Posterior vena cava (tissue), 2 donors: ENCODE results near the gene CCR4. TPM values are rescaled to one million over a fixed set of nuclear protein-coding genes. Genes with fewer than 3 reads are reported as not detected.
"Not testable (repeated sequence)": the region's sequence is repeated elsewhere in the genome, so short reads cannot be mapped to it uniquely, and the experiment has no call there.

Experiments used
- DNase-seq: peaks from one replicate; pipeline ENCODE4 v3.0.0-alpha.2; 2020; ENCODE audit warnings: low spot score
- intact Hi-C, 2 donors: fragments of 100-400 bp; cut with DNase I; formaldehyde crosslinking; loops; one replicate each; pipeline versions ENCODE4 v1.14.1 to v1.14.2; 2022 to 2023
- total RNA-seq, 2 donors: library from RNA; stranded (reverse); fragmentation: NEBNext Ultra II Directional; extraction: Animal tissue kit (Norgen Biotek cat#: 25700); gene quantifications; one replicate each; pipeline ENCODE4 v1.2.1, GENCODE V29; 2021
- donor health status: DM: yes; HTN: yes; CAD: no.
- donor health status: DM: yes; HTN: yes; CAD: no.

The CCR4 gene
- total RNA-seq, 2 donors from 2014 or later: 0.23 to 0.33 TPM

DNA sequence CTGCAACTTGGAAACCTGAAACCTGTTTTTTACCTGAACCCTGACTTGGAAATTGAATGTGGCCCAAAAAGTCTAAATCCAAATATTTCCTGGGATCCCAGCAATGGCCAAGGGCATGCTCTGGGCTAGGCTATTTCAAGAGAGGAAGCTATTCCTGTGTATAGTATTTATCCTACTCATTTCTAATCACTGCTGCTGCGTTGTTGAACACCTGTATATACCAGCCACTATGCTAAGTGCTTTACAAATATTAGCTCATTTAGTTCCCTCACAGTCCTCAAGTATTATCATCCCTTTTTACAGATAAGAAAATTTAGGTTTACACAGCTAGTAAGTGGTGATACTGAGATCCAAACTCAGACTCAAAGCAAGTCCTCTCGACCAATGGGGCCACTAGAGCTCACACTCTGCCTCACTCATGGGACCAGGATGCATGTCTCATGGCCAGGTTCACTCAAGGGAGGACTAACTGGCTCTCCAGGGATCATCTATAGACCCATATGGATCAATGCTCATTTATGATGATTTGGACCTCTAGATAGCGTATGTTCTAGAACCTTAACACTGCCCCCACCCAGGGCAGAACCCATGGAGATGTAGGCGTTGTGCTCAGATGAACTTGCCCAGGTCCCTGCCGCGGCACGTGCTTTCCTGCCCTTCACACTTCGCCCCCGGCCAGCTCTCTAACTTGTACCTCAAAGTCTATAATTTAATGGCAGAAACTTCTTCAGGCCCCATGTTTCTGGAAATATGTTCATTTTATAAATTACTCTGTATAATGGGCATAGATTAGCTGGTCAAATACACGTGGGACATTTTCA, 2.6 kb upstream of the CCR4 start:
- no peak for DNase-seq
- intact Hi-C loops: no loop called here

DNA sequence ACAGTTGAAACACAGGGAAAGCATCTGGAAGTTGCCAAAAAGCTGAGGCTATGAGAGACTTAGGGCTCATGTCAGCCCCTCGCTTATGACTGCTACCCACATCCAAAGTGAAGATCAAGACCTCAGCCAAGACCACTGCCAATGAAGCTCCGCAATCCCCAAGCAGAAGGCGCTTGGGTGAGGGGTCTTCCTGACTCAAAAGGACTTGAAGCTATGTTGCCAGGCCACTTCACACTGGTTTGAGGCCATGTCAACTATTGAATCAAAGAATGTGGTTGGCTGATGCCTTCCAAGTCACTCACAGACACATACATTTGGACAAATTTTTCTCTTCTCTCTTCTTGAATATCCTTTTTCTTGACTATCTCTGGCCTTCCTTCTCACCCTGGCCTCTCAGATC, 928 bp upstream of the CCR4 start:
- intact Hi-C loops: loop anchor here in 1 of 2 donors (10.0 kb wide), 1 partner anchor 124 kb away; no protein-coding TSS in a partner anchor
- no peak for DNase-seq

DNA sequence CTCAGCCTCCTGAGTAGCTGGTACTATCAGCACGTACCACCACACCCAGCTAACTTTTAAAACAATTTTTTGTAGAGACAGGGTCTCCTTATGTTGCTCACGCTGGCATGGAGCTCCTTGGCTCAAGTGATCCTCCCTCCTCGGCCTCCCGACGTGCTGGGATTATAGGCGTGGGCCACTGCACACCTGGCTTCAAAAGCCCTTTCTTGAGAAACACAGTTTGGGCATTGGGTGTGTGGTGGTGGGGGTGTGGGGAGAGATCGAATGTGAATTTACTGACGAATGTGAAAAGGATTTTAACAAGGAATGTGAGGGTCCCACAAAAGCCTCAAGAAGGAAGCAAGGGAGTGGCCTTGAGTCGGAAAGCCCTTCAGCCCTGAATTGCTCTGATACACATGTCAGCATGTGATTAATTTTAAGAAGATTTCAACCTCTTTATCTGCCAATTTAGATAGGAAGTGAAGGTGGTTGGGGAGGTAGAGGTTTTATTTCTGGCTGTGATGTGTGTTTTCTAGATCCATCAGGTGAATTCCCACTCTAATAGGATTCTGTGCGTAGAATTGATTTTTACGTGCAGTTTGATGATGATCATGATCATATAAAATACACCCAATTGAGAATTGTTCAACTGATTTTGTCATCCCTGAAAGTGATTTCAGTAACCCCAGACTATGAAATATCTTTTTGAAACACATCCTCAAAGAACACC, 1.1 kb downstream of the CCR4 start:
- no peak for DNase-seq
- intact Hi-C loops: loop anchor here in 1 of 2 donors (10.0 kb wide), 1 partner anchor 122 kb away; no protein-coding TSS in a partner anchor

- DNase-seq: peak; percentile 14
Measured at GRCh38 chr3:32954506-32954905, 3.1 kb downstream of the CCR4 start.

GRCh38 chr3:32956750-32957570, 5.5 kb downstream of the CCR4 start:
- intact Hi-C loops: loop anchor here in 1 of 2 donors (10.0 kb wide), 1 partner anchor 118 kb away; no protein-coding TSS in a partner anchor
- peak; percentile 49 for DNase-seq

More at GRCh38 chr3:32954506-32954905, 3.1 kb downstream of the CCR4 start:
- intact Hi-C loops: loop anchor here in 1 of 2 donors (10.0 kb wide), 1 partner anchor 120 kb away; no protein-coding TSS in a partner anchor

DNA sequence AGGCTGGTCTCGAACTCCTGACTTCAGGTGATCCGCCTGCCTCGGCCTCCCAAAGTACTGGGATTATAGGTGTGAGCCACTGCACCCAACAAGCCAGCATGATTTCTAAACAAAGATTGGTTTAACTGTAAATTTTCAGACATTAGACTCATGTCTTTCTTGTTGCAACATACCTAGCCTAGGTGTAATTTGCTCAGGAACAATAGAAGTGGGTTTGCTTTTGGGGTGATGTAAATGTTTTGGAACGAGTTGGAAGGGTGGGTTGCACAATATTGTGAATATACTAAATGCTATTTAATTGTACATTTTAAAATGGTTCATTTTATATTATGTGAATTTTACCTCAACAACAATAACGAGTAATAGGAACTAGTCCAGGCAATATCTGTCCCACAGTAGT, 7.1 kb downstream of the CCR4 start:
- intact Hi-C loops: loop anchor here in 1 of 2 donors (10.0 kb wide), 1 partner anchor 116 kb away; no protein-coding TSS in a partner anchor
- no peak for DNase-seq

DNA sequence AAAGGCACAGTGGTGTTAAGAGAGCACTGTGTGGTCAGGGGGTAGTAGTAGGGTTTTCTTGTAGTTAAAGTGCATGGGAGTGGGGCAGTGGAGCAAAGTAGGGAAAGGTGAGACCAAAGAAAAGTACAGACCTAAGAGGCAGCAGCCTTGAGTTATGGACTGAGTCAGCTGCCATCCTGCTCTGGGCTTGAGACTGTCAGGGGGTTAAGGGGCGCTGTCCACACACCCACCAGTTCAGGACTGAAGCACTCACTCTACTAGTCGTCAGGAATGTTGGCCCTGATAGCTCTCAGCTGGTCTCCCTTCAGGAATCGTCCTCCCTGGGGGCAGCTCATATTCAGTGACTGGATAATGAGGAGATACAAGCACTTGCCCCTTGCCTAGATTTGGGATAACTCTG, 7.9 kb downstream of the CCR4 start:
- intact Hi-C loops: loop anchor here in 1 of 2 donors (10.0 kb wide), 1 partner anchor 115 kb away; no protein-coding TSS in a partner anchor

DNA sequence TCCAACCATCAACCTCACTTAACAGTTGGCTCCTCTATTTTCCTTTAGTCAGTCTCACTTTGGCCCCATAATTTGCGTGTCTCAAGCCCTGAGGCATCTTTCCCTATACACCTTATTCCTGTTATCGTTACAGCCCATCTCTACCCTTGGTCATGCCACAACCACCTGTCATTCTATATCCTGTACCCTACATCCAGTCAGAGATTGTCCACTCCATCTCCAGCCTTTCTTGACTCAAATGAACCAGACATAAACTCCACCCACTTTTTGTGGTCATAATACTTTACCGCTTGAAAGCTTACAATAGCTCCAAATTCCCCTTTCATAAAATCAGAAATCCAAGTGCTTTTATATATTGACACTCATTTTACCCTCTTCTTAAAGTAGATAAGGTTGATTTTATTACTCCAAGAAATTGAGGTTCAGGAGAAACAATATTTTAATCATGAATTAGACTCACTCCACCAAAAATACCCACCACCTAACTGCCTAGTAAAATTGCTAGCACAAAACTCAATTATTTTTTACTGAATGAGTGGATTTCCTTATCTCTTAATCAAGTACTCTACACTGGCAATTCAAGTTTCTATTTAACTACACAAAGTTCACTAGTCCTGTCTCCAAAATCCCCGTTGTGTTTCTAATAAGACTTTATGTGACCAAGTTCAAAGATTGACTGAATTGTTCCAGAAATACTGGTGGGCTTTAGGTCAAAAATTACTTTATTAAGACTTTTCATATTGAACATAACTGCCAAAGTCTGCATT, 9.1 kb downstream of the CCR4 start:
- intact Hi-C loops: no loop called here

More for the DNA sequence above, 7.9 kb downstream of the CCR4 start:
- DNase-seq: peak; percentile 26

DNA sequence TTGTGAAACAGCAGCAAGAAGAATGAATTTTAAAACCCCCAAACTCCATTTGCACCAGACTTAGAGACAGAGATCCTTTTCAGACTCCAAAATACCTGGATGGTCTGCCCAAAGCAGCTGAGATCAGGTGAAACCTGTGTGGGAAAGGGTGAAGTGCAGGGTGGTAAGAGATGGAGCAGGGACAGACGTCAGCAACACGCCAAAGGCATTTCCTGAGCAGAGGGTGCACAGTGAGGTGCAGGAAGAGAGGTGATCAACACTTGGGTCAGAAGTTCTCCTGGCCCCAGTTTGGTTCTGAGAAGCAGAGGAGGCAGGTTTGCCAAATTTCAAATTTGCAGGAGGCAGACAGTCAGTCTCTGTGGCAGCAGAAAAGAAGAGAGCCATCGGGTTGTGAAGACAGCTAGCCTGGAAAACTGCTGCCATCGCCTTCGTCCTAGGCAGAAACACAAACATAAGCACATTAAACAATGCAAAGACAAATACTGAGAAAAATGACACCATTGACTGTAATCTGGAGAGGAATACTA, 9.8 kb downstream of the CCR4 start:
- DNase-seq: peak; percentile 44
- intact Hi-C loops: no loop called here

More for the DNA sequence above, 9.1 kb downstream of the CCR4 start:
- DNase-seq: peak; percentile 1

- peak; percentile 1 for DNase-seq
- intact Hi-C loops: no loop called here
Measured at GRCh38 chr3:32963871-32964270, 12.4 kb downstream of the CCR4 start.

DNA sequence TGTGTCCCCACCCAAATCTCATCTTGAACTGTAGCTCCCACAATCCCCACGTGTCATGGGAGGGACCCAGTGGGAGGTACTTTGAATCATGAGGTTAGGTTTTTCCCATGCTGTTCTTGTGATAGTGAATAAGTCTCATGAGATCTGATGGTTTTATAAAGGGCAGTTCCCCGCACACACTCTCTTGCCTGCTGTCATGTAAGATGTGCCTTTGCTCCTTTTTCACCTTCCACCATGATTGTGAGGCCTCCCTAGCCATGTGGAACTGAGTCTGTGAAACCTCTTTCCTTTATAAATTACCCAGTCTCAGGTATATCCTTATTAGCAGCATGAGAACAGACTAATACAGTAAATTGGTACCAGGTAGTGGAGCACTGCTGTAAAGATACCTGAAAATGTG, 13.3 kb downstream of the CCR4 start:
- DNase-seq, intact Hi-C loops: not testable (repeated sequence)

DNA sequence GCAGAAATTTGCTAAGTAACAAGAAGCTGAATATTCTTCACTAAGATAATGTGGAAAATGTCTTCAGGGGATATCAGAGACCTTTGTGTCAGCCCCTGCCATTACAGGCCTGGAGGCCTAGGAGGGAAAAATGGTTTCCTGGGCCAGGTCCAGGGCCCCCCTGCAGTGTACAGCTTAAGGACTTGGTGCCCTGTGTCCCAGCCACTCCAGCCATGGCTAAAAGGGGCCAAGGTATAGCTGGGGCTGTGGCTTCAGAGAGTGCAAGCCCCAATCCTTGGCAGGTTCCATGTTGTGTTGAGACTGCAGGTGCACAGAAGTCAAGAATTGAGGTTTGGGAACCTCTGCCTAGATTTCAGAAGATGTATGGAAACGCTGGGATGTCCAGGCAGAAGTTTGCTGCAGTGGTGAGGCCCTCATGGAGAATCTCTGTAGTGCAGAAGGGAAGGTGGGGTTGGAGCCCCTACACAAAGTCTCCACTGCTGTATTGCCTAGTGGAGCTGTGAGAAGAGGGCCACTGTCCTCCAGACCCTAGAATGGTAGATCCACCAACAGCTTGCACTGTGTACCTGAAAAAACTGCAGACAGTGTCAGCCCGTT, 14.3 kb downstream of the CCR4 start:
- intact Hi-C loops: not testable (repeated sequence)

GRCh38 chr3:32966627-32967026, 15.2 kb downstream of the CCR4 start:
- intact Hi-C loops: not testable (repeated sequence)
- peak; percentile 3 for DNase-seq

More for the DNA sequence above, 14.3 kb downstream of the CCR4 start:
- DNase-seq: peak; percentile 38

DNA sequence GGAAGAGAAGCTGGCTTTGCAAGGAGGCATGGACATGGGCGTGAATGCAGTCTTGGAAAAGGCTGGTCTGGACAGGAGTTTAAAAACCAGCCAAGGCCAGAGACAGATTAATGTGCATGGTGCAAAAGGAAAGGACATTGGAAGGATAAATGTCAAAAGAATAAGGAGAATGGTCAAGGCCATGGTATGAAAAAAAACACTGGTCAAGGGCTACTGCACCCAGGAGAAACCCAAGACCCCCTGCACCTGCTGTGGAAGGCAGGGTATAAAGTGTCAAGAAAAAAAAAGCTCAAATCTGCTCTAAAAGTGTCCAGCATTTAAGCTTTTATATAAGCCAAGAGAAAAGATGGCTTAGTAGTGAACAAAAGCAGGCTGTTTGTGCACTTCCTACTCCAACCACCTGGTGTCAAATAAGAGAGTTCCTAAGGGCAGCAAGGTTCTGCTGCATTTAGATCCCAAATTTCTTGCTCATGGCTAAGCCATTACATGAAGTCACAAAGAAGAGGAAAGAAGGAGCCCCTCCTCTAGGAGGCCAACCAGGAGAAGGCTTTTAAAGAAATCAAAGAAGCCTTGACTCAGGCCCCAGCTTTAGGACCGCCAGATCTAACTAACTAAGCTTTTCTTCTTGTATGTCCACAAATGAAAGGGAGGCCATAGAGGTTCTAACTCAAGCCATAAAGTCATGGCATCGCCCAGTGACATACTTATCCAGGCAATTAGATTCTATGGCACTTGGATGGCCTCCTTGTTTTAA, 16.9 kb downstream of the CCR4 start:
- DNase-seq: peak; percentile 2
- intact Hi-C loops: no loop called here

GRCh38 chr3:32968920-32969389, 17.5 kb downstream of the CCR4 start:
- peak; percentile 12 for DNase-seq
- intact Hi-C loops: no loop called here

- DNase-seq: peak; percentile 38
- intact Hi-C loops: no loop called here
Measured at GRCh38 chr3:32969656-32970055, 18.2 kb downstream of the CCR4 start.

GRCh38 chr3:32971291-32971690, 19.8 kb downstream of the CCR4 start:
- DNase-seq: peak; percentile 5
- intact Hi-C loops: not testable (repeated sequence)
